GM18498 (cell line): Measurements from ENCODE around the gene RBM38.

ENCODE experiments used
- ATAC-seq: cut with Tn5 transposase; IDR thresholded peaks from one replicate; pipeline ENCODE4 v1.9.1; 2021; ENCODE audit warnings: mild to moderate bottlenecking, moderate library complexity; ENCODE audit not compliant: unreplicated experiment

Gene RBM38

DNA sequence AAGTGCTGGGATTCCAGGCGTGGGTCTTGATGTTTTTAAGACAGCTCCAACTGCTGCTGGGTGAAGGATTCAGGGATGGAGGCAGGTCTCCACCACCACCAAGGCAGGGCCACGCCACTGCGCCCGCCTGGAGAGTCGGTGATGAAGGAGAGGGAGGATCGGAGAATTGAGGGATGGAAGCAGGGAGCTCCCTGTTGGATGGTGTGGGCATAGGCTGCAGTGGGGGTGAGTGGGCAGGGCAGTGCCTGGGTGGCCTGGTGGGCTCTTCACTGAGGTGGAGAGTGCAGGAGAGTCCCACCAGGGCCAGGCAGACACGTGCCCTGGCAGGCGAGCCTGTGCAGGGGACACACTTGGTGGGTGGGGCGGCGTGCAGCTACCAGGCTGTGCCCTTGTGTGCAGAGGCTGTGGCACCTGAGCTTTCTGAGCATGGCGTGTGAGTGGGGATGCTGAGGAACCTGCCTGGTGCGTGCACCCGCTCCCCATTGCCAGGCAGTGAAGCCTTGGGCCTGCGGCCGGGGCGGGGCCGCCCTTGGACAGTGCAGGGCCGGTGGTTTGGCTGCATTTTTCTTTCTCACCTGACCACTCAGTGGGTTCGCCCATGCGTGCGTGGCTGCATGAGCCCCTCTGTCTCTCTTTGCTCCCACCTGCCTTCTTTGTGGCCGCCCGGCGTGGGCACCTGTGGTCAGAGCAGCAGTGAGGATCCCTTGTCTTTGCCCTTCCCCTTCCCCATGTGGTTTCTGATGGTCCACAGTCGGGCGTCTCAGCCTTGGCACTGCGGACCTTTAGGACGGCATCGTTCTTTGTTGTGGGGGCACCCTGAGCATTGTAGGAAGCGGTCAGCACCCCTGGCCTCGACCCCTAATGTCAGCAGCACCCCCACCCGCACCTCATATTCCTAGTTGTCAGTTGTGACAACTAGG lies 11.3 kb downstream of the RBM38 start:
- ATAC-seq = no peak

DNA sequence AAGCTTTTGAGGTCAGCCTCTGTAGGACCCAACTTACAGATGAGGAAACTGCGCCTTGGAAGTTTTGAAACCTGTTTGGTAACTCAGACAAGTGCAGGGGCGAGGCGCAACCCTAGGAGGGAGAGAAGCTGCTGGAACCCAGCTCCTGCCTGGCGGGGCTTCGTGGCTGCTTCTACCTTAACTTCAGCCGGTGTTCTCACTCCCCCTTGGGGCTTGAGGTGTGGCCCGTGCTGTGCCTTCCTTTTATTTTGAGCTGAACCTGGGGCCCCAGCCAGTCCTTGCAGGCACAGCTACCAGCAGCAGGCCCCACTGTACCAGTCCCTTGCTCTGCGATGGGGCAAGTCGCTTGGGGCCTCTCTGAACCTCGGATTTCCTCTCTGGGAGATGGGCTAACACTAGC lies 12.0 kb downstream of the RBM38 start:
- no peak for ATAC-seq

DNA sequence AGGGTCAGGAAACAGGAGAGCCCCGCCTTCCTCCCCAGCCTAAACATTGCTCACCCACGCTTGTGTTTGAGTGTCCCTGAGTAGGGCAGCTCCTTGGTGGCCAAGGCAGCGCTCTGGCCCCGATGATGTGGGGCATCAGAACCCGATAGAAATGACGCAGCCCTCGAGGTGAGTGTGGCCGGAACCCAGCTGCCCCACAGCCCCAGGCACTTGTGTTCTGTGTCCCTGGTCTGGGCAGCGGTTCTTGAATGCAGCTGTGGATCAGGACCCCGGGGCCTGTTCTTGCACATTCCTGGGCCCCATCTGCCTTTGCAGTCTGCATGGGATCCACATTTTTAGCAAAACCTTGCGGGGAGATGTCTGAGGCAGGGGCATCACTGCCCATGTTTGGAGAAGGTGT lies 12.8 kb downstream of the RBM38 start:
- no peak for ATAC-seq

DNA sequence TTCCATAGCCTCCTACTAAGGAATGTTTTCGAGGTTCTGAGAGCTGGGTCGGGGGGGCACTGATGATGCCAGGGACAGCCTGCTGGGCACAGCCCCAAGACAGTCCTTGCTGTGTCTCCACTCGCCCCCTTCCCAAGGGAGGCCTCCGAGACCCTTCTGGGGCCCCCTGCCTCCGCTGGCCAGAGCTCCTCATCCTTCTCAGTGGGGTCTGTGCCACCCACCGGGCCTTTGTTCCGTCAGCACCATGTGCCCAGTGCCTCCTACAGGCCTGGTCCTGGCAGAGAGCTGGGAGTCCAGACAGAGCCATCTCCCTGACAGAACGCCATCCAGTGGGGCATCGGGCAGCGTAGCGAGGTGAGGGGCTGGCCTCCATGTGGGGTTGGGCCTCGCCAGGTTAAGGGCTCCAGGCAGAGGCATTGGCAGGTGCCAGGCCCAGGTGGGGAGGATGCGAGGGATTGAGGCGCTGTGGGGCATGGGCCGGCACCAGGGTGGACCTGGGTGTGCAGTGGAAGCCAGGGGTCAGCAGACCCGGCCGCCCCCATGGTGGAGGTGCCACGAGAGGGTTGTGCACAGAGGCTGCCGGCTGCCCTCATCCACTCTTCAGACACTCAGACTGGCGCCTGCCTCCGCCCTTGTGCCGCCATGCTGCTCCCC lies 13.3 kb downstream of the RBM38 start:
- ATAC-seq = no peak

DNA sequence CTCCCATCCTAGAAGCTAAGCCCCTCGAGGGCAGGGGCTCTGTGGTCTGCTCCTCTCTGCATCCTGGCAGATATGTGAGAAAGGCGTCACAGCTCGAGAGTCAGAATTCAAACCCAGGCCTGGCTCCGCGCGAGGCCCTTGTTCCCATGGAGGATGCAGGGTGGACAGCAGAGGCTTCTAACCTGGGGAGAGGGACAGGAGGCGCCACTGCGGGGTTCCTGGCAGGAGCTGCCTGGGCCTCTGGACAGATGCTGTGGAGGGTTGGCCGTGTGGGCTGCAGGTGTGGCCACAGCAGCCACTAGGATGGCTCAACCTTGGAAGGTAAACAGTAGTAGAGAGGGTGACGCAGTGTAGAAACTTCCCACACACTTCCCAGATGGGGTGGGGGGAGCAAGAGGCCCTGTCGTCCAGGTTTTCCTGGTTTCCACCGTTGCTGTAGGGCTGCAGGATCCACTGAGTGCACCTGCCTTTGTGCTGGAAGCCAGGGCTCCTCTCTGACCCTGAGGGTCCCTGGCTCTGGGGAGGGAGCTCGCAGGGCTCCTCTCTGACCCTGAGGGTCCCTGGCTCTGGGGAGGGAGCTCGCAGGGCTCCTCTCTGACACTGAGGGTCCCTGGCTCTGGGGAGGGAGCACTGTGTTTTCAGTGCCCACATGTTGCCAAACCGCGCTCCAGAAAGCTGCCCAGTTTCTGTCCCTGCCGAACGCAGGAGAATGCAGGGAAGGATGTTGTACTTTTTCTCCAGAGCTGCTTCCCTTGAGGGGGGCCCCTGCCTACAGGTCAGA lies 14.2 kb downstream of the RBM38 start:
- ATAC-seq = no peak

DNA sequence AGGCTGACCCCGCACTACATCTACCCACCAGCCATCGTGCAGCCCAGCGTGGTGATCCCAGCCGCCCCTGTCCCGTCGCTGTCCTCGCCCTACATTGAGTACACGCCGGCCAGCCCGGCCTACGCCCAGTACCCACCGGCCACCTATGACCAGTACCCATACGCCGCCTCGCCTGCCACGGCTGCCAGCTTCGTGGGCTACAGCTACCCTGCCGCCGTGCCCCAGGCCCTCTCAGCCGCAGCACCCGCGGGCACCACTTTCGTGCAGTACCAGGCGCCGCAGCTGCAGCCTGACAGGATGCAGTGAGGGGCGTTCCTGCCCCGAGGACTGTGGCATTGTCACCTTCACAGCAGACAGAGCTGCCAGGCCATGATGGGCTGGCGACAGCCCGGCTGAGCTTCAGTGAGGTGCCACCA lies 16.4 kb downstream of the RBM38 start:
- ATAC-seq = no peak

DNA sequence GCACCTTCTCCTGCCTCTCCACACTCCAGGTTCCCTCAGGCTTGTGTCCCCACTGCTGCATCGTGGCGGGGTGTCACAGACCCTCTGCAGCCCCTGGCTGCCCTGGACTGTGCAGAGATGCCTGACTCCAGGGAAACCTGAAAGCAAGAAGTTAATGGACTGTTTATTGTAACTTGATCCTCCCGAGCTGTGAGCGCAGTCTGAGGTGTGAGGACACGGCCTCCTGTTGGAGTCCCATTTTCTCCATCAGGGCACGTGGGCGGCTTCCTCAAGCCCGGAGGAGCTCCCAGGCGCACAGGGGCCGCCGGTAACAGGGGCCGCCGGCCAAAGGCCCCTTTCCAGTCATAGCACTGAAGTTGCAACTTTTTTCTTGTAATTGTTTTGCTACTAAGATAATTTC lies 16.9 kb downstream of the RBM38 start:
- ATAC-seq = no peak

DNA sequence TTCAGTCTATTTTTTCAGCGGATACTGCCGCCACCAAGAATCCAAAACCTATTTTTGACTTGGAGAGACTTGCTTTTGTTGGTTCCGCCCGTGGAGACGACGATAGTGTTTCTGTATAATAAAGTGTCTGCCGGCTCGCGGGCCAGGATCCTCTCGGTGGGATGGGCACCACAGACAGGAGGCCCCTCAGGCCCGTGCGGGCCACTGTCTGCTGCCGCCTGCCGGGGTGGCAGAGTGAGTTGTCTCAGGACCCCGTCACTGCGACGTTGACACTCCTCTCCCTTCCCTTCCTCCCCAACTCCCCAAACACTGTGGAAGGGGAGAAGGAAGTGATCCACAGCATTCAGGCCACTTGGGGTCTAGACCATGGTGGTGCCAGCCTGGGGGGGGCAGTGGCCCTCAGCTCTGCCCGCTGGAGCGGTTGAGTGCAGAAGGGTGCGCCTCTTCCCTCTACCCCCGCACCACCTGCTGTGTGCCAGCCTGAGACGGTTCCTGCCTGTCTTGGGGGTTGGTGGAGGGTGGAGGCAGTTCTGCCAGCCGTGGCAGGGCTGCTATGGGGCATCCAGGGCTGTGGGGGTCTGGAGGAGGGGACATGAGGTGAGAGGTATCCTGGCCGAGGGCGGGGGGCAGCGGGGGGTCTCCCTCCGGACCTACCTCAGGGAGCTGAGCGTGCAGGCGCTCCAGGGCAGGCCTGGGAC lies 17.5 kb downstream of the RBM38 start:
- no peak for ATAC-seq

DNA sequence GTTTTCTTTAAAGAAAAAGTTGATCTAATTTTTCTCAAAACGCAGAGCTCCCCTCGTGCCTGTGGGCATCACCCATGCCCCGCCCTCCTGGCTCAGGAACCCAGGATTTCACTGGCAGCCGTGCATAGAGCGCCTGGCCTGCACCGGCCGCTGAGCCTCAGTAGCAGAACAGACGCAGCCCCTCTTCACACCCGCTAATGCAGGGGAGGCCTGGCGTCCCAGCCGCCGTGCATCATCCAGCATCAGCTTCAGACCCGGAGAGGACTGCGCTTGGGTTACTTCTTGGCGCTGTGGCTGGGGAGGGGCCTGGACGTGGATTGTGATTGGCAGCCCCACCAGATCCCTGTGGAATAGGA lies 18.1 kb downstream of the RBM38 start:
- no peak for ATAC-seq

DNA sequence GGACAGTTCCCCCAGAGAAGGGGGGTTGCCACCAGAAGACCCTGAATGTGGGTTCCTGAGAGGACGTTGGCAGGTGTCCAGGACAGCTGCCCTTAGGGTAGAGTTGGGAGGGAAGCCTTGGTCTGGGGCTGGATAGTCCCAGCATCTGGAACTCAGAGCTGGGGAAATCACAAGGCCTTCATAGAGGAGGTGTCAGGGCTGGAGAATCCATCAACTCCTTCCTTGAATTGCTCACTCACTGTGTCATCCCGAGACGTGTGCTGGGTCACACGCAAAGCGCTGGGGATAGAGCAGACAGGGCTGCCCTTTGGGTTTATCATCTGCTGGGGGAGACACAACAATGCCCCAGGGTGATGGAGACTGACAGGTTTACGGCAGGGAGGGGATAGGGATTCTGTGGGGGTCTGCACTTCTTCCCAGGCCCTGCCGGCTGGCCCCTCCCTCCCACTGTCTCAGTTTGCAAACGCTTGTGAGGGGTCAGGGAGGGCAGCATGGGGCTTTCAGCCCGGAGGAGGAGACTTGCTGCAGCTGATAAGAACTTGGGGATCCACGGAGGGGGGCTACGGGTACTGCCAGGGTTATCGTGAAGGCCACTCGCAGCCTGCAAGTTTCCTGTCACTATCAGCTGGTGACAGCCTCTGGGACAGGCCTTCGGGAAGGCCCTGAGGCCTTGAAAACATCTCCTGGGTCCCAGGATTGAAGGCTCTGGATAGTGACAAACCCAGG lies 18.6 kb downstream of the RBM38 start:
- ATAC-seq = no peak

DNA sequence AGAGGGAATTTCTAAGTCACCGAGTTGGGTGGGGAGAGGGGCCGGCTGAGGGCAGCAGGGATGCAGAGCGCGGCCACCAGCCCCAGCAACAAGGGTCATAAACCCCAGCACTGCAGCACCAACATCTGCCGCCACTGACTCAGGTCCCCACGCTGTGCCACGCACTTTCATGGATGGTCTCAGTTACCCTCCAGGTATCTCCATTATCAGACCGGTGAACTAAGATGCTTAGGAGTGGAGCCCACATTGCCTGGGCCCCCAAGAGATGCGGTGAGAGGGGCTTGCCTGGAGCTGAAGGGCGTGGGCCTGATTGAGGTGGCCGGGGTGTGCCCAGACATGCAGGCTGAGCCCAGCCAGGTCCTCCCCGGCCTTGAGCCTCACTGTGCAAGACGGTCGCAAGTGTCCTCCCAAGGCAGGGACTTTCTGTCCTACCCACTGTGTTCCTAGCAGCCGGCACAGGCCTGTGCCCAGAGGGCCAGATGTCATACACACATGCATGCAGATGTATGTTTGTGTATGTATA lies 19.3 kb downstream of the RBM38 start:
- ATAC-seq = no peak

DNA sequence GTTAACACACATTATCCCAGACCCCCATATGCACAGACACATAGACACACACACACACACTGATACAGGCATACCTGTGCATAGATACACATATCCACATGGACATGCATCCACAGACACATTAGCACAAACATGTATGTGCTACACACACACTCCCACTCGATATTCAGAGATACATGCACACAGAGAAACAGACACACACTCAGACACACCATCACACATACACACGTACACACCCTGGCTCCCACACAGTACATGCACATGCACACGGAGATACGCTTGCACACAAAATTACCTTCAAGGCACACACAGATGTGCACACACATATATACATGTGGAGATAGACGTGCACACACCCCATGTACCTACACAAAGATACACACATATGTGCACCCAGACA lies 19.7 kb downstream of the RBM38 start:
- ATAC-seq = no peak

DNA sequence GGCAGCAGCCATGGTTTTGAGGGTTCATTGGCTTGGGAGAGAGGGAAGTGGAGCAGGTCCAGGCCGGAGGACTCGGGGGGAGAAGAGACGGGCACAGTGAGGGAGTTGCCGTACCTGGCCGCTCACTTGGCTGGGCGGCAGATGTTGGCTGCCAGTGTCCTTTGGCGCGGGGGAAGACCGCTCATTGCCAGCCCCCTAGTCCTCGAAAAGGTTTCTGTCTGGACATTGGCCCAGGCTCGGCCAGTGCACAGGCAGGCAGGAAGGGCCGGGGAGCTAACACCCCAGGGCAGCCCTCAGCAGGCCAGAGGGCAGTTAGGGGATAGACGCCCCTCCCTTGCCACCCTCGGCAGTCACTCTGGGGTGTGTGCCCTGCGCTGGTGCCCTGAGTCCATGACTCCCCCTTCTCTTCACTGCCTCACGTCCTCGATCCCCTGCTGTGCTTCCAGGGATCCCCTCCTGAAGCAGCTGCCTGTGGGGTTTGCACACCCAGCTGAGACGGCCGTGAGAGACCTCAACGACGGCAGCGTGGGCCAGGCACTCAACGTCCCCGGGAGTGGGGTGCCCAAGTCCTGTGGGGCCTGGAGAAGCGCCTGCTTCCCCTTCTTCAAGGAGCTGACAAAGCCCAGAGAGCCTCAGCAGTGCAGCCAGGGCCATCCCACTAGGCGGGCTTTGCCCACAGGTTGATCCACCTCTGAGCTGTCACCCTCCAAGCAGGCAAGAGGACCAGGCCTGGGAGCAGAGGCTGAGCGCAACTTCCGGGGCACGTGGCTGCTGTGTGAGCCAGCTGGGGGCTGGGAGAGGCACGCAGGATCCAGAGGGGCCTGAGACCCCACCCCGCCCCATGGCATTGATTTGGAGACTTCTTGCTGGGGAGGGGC lies 20.4 kb downstream of the RBM38 start:
- ATAC-seq = no peak

DNA sequence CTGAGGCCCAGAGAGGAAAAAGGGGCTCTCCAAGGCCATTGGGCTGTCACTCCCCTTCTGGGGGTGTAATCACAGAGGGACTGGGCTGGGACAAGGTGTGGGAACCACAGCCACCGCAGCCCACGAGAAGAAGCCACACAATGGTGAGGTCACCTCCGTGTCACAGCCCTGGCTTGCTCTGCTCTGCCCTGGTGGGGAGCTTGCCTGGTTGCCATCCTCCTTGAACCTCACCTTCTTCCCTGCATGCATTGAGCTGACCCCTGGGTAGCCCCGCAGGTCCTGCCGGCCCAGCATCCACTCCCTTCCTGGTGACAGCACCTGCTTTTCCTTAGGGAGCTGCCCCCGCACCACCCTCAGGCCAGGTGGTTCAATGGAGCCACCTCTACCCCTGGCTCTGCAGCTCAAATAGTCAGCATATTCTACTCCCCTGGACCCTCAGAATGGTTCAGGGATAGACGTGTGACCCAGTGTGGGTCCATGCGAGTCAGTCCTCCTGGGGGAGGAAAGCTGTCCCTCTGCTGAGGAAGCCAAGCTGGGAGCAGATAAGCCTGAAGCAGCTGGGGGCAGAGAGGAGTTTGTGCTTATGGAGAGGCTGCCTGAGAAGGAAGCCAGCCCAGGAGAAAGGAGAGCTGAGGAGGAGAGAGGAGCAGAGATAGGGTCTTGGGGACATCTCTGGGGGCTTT lies 21.3 kb downstream of the RBM38 start:
- no peak for ATAC-seq

DNA sequence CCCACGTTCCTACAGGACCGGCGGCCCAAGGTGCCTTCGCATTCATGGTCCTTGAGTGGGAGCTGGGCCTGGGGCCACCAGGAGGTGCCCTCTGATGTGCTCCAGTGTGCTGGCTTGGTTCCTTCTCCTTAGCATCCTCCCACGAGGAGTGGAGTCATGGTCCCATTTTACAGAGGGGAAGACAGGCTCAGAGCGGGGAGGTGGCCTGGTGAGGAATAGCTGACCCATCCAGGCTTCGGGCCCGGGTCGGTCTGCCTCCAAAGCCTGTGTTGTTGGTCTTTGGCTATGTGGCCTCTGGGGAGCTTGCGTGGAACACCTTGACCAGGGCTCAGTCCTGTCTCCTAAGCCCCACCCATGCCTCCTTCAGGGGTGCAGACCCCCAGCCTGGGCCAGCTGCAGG lies 22.8 kb downstream of the RBM38 start:
- no peak for ATAC-seq

DNA sequence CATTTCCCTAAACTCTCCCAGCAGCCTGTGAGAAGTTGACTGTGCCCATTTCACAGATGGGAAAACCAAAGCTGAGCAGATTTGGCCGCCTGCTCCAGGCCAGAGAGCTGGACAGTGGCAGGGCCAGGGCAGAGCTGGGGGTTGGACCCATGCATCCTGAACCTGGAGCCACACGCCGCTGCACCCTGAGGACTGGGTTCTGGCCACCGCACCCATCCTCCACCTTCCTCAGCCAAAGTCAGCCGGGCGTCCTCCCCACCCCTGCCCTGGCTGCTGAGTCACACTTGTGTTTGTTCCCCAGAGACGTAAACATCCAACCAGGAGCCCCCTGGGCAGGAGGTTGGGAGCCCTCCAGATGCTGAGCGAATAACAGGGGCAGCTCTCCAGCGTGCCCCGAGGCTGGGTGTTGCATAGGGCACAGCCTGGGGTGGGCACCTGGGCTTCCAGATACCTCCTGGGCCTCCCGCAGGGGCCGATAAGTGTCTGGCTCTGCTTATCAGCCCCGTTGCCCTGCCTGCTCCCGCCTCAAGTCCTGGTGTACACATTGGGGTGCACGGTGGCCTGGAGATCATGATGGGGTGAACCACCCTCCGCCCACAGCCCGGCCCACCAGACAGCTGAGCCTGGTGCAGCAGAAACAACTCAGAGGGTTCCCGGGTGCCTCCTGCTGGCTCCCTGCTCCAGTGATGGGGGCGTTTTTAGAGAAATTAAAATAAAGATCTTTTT lies 23.8 kb downstream of the RBM38 start:
- ATAC-seq = no peak

DNA sequence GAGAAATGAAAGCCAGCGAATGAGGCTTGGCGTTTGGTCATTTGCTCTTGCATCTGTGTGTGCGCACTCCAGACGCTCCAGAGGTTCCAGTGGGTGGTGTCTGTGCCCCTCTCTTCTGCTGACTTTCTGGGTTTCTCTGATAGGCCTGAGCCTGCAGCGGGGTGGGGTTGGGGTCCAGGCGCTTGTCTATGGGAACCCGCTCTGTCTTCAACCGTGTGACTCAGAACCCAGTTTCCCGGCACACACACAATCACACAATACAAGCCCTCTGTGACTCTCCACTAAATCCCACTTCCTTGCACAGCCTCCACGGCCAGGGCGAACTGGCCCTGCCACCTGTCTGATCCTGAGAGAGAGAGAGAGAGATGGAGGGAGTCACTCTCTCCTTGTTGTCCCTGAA lies 24.6 kb downstream of the RBM38 start:
- ATAC-seq = no peak
